Activated CD4-positive, alpha-beta T cell treated with anti-CD3 and anti-CD28 coated beads, Interleukin-2, amount 50 U/mL, for 24 hours (primary cell): Measurements from ENCODE around the gene C2orf92.

Experiments used
- DNase-seq, 2 donors: peaks; one replicate each; pipeline ENCODE4 v3.0.0-alpha.2; 2020; ENCODE audit warnings: low read depth in 1 of 2, low spot score in 1 of 2

The C2orf92 gene

GRCh38 chr2:97728091-97728731 is 58.7 kb downstream of the C2orf92 start:
- no peak for DNase-seq

DNA sequence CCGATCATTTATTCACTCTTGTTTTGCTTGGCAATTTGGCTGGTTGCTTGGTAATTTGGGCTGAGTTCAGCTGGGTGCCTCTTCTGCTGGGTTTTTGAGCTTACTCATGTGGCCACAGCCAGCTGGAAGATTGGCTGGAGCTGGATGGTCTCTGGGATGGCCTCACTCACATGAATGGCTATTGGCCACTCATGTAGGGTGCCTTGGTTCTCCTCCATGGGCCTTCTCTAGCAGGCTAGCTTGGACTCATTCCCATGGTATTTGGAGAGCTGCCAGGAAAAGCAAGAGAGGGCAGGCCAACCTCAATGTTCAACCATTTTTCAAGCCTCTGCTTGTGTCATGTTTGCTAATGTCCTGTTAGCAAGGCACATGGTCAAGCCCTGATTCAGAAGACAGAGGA is 60.7 kb downstream of the C2orf92 start:
- no peak for DNase-seq

- DNase-seq = no peak
Measured at GRCh38 chr2:97731274-97732020, 61.9 kb downstream of the C2orf92 start.

- DNase-seq = no peak
Measured at GRCh38 chr2:97732436-97733340, 63.2 kb downstream of the C2orf92 start.

DNA sequence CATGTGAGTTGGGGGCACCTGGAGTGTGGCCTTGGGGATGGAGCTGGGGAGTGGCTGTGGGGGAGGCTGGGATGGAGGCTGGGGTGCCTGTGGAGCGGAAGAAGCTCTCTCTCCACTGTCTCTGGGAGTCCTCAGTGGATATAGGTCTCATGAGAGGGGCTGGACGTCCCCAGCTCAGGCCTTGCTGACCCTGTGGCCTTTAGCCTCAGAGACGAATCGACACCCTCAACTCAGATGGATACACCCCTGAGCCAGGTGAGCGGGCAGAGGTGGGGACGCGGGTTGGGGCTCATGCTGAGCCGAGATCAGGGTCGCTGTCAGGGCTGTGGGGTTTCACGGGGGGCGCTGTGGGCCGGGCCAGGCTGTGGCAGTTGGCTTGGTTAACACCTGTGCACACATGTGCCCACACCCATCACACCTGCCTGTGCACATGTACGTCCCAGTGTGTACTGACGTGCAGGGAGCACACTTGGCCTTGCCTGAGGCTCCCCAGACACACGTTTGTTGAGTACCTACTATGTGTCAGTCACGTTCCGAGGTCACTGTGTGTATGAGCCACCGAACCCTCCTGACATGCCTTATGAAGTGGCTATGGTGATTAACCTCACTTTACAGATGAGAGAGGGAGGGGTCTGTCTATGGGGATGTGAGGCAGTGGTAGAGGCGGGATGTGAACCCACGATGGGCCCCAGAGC is 64.0 kb downstream of the C2orf92 start:
- DNase-seq = no peak

DNA sequence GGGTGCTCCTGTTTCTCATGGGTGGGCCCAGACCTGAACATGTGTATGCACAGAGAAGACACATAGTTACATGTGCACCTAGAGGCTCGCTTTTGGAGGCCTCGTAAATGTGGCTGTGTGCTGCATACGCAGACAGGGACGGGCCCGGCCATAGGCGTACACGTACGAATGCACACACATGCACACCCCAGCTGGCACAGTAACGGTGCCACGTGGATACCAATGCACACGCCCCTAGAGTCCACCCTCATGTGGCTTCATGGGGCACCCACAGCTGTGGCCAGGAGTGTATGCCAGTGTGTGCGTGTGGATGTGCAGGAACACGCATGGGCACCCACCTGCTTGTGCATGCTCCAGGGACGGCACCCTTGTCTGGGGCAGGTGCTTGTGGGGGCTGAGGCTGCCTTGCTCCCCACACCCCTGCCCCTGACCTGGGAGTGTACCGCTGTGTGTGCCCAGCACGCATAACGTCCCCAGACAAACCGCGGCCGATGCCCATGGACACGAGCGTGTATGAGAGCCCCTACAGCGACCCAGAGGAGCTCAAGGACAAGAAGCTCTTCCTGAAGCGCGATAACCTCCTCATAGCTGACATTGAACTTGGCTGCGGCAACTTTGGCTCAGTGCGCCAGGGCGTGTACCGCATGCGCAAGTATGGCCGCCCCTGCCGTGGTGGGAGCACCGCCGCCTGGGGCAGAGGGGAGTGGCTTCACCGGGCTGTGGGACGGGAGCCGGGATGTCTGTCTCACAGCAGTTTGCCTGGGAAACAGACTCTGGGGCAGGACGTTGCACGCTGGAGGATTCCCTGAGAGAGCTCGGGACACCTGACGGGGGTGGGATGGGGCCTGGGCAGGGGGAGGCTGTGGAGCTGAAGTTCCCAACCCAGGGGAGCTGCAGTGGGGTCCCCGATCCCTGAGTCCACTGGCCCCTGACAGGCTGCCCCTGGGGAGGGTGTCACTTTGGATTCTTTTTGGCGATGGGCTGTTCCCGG is 64.8 kb downstream of the C2orf92 start:
- no peak for DNase-seq

GRCh38 chr2:97735161-97735561 is 65.6 kb downstream of the C2orf92 start:
- no peak for DNase-seq

DNA sequence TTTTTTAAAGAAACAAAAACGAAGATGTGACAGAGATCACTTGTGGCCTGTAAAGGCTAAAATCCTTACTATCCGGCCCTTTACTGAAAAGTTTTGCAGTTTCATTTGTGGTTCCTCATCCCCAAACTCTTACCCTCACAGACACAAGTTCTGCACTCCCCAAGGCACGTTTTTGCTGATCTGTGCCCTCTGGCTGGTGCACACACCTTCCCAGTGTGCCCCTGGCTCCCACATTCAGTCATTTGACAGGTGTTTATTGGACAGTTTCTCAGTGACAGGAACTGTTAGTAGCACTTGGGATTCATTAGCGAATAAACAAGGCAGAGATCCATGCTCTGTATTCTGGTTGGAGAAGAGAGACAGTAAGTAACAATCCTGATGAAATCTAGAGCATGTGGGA is 66.7 kb downstream of the C2orf92 start:
- DNase-seq = no peak

GRCh38 chr2:97736608-97737330 is 67.3 kb downstream of the C2orf92 start:
- no peak for DNase-seq

- DNase-seq = no peak
Measured at GRCh38 chr2:97737421-97738178, 68.1 kb downstream of the C2orf92 start.

DNA sequence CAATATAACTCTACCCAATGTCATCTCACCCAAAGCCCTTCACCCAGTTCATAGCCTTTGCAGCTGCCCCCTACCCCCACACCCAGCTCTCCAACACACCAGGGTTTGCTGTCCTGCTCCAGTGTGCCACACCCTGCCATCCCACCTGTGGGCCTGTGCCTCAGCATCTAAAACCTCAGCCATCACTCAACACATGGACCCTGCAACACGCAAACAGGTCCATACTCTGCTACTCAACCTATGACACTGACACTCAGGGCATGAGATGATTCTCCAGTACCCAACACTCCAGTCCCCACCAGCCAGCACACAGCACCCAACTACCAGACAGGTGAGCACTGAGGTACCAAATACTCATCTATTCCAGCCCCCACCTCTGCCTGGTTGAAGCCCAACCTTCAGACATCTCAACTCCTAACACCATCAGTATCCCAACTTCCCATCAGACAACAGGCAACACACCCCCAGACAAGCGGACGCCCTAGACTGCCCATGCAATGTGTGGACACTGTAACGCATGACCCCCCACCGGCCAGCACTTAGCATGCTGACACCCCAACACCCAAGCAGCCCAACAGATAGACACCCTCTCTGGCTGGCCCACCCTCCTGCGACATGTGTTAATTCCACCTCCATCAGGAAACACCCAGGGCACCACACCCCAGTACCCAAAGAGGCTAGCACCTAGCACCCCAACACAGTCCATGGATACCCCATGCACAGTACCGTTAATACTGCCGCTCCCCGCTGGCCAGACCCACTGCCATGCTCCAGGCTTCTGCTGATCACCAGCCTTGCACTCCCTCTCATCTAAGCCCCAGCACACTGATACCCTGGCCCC is 68.9 kb downstream of the C2orf92 start:
- DNase-seq = no peak

- no peak for DNase-seq
Measured at GRCh38 chr2:97739020-97739892, 69.7 kb downstream of the C2orf92 start.

DNA sequence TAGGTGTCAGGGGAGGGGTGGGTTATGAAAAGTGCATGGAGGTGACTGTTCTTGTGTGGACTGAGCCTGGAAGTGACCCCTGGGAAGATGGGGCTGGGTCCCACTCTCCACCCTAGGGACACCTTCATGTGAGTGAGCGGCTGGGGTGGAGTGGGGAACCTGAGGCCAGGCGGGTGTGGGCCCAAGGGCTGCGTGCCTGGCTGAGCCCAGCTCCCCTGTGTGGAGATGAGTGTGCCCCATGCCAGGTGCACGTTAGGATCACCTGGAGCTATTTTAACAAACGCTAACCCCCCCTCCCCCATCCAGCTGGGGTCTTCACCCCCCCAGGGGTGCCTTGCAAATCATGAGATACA is 70.4 kb downstream of the C2orf92 start:
- DNase-seq = no peak

- no peak for DNase-seq
Measured at GRCh38 chr2:97740590-97741182, 71.2 kb downstream of the C2orf92 start.

- DNase-seq = no peak
Measured at GRCh38 chr2:97741251-97741650, 71.7 kb downstream of the C2orf92 start.

- DNase-seq = no peak
Measured at GRCh38 chr2:97741686-97742085, 72.2 kb downstream of the C2orf92 start.
